Endothelial cell (in vitro differentiated cells): ENCODE results near the gene DTYMK. TPM values are rescaled to one million over a fixed set of nuclear protein-coding genes. Genes with fewer than 3 reads are reported as not detected.

Experiments
- DNase-seq: peaks from one replicate; pipeline ENCODE4 v3.0.0; 2021; ENCODE audit warnings: low spot score
- H3K27ac Mint-ChIP-seq: one replicate; pipeline ENCODE4 v1.8.0; 2021; ENCODE audit warnings: mixed read lengths, inconsistent platforms; ENCODE audit not compliant: unreplicated experiment
- H3K27me3 Mint-ChIP-seq: one replicate; pipeline ENCODE4 v1.8.0; 2021; ENCODE audit warnings: mild to moderate bottlenecking, moderate library complexity, mixed read lengths, inconsistent platforms; ENCODE audit not compliant: unreplicated experiment
- H3K36me3 Mint-ChIP-seq: one replicate; pipeline ENCODE4 v1.8.0; 2021; ENCODE audit warnings: mild to moderate bottlenecking, low read depth, mixed read lengths, inconsistent platforms; ENCODE audit not compliant: unreplicated experiment
- H3K4me1 Mint-ChIP-seq: one replicate; pipeline ENCODE4 v1.8.0; 2021; ENCODE audit warnings: mild to moderate bottlenecking, mixed read lengths, inconsistent platforms; ENCODE audit not compliant: unreplicated experiment
- H3K4me3 Mint-ChIP-seq: one replicate; pipeline ENCODE4 v1.8.0; 2021; ENCODE audit warnings: mild to moderate bottlenecking, mixed read lengths, inconsistent platforms; ENCODE audit not compliant: unreplicated experiment
- H3K9me3 Mint-ChIP-seq: one replicate; pipeline ENCODE4 v1.8.0; 2021; ENCODE audit warnings: mixed read lengths, inconsistent platforms; ENCODE audit not compliant: unreplicated experiment
- CTCF ChIP-seq: fragments of 200-600 bp; sonication (generic); IDR thresholded peaks from one replicate; pipeline ENCODE4 v1.5.0; 2021; ENCODE audit warnings: antibody characterized with exemption; ENCODE audit not compliant: unreplicated experiment
- total RNA-seq: library from RNA; stranded (reverse); fragmentation: NEBNext Ultra II Directional; extraction: Animal tissue kit (Norgen Biotek cat#: 25700); gene quantifications from one replicate; pipeline ENCODE4 v1.2.1, GENCODE V29; 2021; ENCODE audit not compliant: unreplicated experiment

The DTYMK gene
- total RNA-seq, 1 donor from 2014 or later = 42.3 TPM

- Mint-ChIP-seq H3K27me3 (peaks cover 2% of the 10 kb centered on the region), H3K36me3 (peaks cover 44% of the 10 kb centered on the region), H3K27ac (no peak overlapping the region), H3K4me3 (no peak overlapping the region), H3K4me1 (no peaks in the 10 kb centered on the region), H3K9me3 (no peaks in the 10 kb centered on the region)
- no peak for DNase-seq
- TF ChIP-seq CTCF = no peak
Measured at GRCh38 chr2:241654551-241654950, 32.1 kb downstream of the DTYMK start.

GRCh38 chr2:241653210-241653750 lies 33.3 kb downstream of the DTYMK start:
- Mint-ChIP-seq H3K36me3 (peaks cover 36% of the 10 kb centered on the region), H3K27ac (no peak overlapping the region), H3K9me3 (no peaks in the 10 kb centered on the region), H3K4me1 (no peaks in the 10 kb centered on the region), H3K27me3 (peaks cover 2% of the 10 kb centered on the region), H3K4me3 (peak overlapping the region; percentile 47)
- no peak for TF ChIP-seq CTCF
- no peak for DNase-seq

GRCh38 chr2:241652722-241653121 lies 33.9 kb downstream of the DTYMK start:
- Mint-ChIP-seq H3K4me3 (no peak overlapping the region), H3K27ac (no peak overlapping the region)

GRCh38 chr2:241652142-241652541 lies 34.5 kb downstream of the DTYMK start:
- H3K4me1 Mint-ChIP-seq = no peaks in the 10 kb centered on the region
- H3K27ac Mint-ChIP-seq = no peak overlapping the region
- H3K36me3 Mint-ChIP-seq = peaks cover 29% of the 10 kb centered on the region
- no peak for DNase-seq
- H3K4me3 Mint-ChIP-seq = peak overlapping the region; percentile 62
- H3K9me3 Mint-ChIP-seq = no peaks in the 10 kb centered on the region
- no peak for TF ChIP-seq CTCF
- H3K27me3 Mint-ChIP-seq = peaks cover 2% of the 10 kb centered on the region

More at GRCh38 chr2:241652722-241653121, 33.9 kb downstream of the DTYMK start:
- H3K36me3 Mint-ChIP-seq = peaks cover 33% of the 10 kb centered on the region
- peaks cover 2% of the 10 kb centered on the region for H3K27me3 Mint-ChIP-seq
- H3K9me3 Mint-ChIP-seq = no peaks in the 10 kb centered on the region
- no peak for DNase-seq
- no peaks in the 10 kb centered on the region for H3K4me1 Mint-ChIP-seq
- no peak for TF ChIP-seq CTCF

GRCh38 chr2:241649927-241650326 lies 36.7 kb downstream of the DTYMK start:
- H3K9me3 Mint-ChIP-seq = no peaks in the 10 kb centered on the region
- no peaks in the 10 kb centered on the region for H3K4me1 Mint-ChIP-seq
- H3K27me3 Mint-ChIP-seq = peaks cover under 1% of the 10 kb centered on the region
- H3K27ac Mint-ChIP-seq = no peak overlapping the region
- H3K4me3 Mint-ChIP-seq = no peak overlapping the region
- DNase-seq = no peak
- TF ChIP-seq CTCF = no peak
- H3K36me3 Mint-ChIP-seq = peaks cover 21% of the 10 kb centered on the region
